HG03354 (cell line): ENCODE data around the gene PPP1R14C.
"Not testable (repeated sequence)": the region's sequence is repeated elsewhere in the genome, so short reads cannot be mapped to it uniquely, and the experiment has no call there.

ENCODE experiments used
- ATAC-seq: cut with Tn5 transposase; IDR thresholded peaks from one replicate; pipeline ENCODE4 v1.9.1; 2021; ENCODE audit warnings: mild to moderate bottlenecking; ENCODE audit not compliant: unreplicated experiment, poor library complexity, severe bottlenecking

Gene PPP1R14C

DNA sequence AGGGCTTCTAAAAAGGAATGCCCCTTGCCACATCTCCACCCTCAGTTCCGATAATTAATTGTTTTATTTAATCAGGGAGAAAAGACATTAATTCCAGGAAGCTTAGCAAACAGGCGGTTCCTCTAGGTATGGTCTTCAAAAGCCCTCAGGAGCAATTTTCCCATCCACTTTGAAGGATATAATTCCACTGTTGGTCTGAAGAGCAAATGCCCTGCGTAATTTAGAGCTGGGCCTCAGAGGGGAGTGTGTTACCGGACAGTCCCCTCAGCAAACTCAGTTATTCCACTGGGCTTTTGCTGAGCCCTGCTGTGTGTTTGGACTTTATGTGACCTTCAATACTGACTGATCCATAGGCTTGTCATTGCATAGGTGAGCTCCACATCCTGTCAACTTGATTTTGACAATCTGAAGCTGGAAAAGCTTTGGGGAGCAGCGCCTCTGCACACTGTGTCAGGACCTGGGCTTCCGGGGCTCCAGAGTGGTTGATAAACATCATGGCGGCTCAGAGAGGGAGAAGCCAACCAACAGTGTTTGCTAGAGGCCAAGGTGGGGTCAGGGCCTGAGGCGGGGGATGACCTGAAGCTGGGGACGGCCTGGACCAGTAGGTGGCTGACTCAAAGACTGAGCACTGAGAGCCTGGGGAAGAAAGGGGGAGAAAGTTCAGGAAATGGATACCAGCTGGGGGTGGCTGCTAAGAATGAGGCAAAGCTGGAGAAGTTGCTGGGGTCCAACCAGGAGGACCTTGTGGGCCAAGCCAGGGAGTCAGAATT lies 43.5 kb downstream of the PPP1R14C start:
- ATAC-seq = no peak

DNA sequence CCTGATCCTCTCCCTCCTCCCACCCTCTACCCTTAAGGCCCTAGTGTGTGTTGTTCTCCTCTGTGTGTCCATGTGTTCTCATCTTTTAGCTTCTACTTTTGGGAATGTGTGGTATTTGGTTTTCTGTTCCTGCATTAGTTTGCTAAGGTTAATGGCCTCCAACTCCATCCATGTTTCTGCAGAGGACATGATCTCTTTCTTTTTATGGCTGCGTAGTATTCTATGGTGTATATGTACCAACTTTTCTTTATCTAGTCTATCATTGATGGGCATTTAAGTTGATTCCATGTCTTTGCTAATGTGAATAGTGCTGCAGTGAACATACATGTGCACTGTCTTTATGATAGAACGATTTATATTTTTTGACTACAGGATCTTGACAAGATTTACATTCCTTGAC lies 44.6 kb downstream of the PPP1R14C start:
- not testable (repeated sequence) for ATAC-seq

DNA sequence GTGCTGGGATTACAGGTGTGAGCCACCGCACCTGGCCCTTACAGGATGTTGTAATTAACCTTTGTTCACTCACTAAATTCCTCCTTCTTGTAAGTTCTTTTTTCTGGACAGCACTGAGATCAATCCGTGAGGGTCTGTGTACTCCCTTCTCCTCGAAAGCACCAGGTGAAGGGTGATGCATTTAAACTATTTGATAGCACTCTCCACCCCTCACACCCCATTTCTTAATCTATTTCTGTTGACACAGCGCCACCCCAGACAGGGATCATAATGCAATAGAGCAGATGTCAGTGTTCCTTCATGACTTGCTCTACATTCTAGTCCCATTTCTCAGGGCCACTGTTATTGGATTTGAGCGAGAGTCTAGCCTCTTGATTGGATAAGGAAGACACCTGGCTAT lies 46.3 kb downstream of the PPP1R14C start:
- ATAC-seq = no peak

DNA sequence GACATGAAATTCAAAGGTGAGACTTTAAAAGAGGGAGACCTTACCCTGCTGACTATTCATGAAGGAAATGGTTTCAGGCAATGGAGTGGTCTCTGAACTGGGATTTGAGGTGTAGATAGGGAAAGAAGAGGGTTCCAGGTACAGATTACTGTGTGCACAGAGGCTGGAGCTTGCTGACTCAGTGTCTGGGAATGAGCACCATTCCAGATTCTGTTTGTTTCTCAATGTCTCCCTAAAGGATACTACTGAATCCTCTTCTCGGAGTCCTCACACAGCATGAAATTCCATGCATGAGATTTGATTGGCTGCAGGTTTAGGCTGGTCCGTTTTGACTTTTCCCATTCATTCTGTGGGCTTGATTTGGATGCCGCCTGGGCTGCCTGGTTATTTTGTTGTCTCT lies 49.0 kb downstream of the PPP1R14C start:
- no peak for ATAC-seq

DNA sequence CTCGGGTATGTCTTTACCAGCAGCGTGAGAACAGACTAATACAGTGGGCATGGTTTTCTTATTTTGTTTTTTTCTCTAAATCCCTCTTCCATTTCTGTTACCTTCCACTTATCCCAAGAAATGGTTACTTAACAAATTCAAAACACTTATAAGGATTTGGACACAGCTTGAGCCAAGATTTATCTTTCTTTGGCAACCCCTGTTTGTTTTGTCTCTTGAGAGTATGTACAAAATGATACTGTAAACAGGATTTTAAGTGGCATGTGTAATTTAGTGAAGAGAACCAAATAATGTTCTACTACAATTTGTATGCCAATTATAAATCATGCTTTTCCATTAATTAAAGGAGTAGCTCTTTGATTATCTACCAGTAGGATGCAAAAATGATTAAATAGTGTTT lies 51.4 kb downstream of the PPP1R14C start:
- ATAC-seq = no peak

DNA sequence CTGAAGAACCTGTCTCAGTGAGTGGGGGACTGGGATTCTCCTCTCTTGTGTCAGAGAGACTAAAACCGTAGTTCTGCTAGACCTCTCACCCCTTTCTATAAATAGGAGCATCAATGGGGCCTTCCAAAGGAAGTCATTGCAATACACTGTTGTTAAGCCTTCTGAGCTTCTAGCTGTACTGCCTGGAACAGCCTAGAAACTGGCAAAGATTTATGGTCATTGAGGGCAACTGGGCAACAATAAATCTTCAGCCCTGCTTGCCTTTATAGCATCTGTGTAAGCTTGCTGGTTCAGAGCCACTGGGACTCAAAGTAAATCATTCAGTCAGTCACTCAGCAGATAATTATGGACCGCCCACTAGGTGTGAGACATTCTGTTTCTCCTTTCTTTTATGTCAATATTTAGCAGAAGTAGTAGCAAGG lies 53.2 kb downstream of the PPP1R14C start:
- ATAC-seq = no peak

DNA sequence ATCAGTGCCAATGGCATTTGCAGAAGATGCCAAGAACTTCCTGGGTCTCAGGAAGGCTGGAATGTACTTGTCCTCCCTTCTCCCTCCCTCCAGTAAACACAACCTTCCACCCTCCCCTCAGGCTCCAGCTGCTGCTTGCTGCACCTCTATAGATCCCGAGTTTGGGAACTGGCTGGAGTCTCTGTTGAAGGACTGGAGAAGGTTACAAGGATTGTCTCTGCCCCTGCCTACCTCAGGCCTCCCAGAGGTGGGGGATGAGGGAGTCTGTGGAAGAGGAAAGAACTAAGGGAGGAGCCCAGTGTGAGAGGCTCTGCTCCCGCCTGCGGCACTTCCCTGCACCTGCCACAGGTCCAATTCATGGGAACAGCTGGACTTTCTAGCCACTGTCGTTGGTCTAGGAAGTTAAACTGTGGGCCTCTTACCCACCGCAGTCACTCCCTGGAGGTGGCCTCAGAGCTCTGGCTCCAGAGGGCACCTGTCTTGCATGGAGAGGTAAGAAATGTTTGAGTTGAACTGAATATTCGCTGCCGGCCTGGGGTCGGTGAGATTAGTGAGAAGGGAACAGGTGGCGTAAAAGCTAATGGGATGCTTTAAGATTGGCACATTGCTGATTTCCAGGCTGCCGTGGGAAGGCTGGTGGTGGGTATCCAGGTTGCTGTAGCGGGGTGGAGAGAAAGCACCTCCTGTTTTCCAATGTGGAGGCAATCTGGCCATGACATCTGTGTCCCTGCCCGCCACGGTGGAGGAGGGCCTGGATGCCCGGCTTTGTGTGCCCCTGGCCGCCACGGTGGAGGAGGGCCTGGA lies 54.3 kb downstream of the PPP1R14C start:
- no peak for ATAC-seq

DNA sequence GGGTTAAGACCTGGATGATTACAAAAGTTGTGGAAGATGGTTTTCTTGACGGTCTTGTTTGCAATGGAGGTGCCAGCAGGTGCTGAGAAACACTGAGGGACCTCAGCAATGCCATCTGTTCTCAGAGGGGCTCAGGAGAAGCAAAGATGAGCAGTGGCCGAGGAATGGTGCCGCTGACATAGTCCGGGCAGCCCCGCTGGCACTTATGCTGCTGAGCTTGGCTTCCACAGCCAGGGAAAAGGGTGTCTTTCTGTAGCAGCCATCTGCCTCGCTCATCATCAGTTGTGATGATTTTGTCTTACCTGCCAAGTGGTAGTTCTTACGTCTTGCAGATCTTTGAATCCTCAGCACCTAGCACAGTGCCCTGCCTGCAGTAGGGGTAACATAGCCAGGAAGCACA lies 55.7 kb downstream of the PPP1R14C start:
- no peak for ATAC-seq

DNA sequence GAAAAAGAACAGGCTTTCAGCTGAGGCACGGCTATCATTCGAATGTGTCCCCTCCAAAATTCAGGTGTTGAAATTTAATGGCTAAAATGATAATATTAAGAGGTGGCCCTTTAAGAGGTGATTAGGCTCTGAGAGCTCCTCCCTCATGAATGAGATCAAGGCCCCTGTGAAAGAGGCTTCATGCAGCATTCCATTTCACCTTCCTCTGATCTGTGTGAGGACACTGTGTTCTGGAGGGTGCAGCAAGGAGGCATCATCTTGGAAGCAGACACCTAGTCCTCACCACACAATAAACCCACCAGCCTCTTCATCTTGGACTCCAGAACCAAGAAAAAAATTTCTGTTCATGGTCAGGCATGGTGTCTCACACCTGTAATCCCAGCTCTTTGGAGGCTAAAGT lies 56.4 kb downstream of the PPP1R14C start:
- ATAC-seq = no peak

DNA sequence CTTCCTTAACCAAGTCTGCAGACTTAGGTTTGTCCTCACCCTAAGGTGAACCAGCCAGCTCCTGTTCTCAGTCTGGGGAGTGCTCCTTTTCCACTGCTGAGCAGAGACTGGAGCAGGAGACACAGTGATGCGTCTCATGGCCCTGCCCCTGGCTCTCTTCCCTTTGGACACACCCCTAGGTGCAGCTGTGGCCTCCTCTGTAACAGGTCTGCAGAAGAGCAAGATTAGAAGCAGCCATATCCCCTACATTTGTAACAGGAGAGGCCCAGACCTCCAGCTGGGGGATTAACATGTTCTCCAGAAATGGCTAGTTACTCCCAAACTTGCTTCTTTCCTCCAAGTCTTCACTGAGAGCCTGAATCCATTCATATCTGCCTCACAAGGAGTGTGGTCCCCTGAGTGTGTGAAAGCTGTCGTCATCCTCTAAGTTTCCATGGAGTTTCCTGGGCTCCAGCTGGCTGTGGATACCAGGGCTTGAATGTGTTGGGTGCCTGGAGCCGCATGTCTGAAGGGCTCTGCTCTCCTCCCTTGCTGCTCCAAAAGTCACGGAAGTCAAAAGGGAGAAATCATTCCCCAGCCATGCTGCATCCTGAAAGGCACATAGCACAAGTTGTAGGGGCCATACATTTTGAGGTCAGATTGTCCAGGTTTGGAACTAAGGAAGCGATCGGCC lies 57.7 kb downstream of the PPP1R14C start:
- no peak for ATAC-seq

DNA sequence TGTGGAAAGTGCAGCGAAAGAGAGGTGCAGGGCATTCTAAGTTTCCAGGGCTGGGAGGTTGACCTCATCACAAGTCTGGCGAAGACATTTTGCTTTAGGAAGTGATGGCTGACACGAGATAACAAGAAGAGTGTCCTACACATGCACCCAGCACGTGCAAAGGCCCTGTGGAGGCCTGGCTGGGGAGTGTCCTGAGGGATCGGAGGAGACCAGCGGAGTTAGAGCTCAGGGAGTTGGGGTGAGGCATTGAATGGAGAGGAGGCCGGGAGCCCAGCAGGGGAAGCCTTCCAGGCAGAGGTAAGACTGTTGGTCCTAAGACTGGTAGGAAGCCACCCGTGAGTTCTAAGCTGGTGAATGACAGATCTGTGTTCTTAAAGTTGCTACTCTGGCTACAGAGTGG lies 58.4 kb downstream of the PPP1R14C start:
- ATAC-seq = no peak

DNA sequence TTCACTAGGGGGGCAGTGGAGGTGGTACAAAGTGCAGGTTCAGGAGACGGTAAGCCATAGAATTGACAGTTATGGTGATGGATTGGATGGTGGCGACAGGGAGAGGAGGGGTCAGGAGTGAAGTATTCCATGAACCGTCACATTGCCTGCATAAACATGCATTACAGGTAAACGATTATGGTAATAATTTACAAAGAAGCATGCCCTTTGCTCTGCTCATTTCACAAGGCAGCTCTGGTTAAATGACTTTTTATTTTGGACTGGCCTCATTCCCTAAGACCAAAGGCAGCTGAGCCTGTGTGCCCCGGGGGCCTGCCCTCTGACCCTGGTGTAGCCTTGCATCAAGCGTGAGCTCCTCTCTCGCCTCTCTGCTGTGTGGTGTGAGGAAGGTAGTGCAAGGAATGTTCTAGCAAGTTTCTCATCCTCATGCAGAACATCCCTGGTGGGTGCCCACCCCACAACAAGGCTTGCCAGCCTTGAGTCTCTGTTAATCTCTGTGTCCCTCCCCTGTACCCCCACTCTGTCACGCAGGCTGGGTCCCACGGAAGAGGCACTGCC lies 59.0 kb downstream of the PPP1R14C start:
- no peak for ATAC-seq

DNA sequence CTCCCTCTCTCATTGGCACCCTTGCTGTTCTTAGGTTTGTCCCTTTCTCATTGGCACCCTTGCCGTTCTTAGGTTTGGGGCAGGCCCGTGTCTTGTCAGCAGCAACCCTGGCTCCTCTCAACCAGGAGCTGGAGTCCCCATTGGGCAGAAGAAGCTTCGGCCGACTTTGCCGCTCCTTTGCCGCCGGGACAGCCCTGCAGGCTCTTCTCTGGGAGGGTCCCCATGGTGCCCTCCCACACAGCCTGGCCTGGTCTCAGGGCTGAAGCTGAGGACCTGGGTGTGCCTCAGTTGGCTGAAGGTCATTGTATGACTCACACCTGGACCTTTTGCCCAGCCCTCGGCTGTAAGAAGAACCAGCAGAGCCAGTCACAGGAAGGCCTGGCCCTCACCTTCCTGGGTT lies 59.6 kb downstream of the PPP1R14C start:
- ATAC-seq = no peak

DNA sequence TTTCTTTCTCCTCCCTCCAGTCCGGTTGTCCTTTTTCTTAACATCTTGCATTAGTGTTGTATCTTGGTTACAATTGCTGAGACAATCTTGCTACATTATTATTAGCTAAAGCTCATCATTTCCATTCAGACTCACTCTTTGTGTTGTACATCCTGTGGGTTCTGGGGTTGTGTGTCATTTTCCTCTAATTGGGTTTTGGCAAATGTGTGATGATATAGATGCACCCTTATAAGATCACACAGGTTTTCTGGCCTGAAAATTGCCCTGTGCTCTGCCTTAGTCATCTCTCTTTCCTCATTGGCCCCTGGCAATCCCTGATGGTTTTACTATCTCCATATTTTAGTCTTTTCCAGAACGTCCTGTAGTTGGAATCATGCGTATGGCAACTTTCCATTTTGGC lies 60.1 kb downstream of the PPP1R14C start:
- no peak for ATAC-seq

DNA sequence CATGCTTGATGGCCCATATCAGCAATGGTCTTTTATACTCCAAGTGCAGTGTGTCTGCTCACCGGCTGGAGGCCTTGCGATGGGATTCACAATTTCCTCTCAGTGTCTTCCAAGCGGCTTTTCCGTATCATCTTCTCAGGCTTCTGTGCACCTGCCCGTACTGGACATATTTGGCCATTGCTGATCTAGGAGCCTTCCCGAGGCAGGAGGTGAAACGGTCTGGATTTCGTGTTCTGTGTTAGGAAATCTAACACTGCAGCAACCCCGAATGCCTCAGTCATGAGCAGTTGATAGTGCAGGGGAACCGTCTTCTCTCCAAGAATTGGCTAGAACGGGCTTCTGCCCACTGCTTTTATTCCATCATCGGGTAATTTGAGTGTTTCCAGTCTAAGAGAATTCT lies 60.5 kb downstream of the PPP1R14C start:
- ATAC-seq = no peak

DNA sequence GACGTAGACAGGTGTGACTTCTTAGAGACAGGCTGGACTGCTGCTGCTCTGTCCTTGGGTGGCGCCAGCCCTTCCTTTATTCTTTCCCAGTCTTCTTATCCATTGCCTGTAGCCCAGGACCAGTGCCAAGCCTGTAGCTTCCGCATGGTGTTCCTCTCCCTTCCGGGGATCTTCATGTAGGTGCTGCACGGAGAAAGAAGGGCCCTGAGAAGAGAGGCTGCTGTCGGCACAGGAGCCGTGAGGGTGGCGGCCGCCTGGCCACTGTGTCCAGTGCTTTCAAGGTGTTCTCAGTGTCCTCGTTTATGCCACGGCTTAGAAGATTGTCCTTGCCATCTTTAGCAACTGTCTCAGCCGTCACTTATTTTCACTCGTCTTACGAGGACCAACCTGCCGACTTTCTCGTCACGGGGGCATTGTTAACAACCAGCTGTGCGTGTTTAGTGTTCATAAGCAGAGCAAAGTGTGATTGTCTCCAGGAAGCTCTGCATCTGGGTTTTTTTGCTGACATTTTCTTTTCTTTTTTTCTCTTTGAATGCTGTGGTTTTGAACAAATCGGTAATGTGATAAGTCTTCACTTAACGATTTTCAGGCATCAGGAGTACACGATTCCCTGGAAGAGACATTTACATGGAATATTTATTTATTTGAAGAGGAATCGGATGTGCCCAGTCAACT lies 61.2 kb downstream of the PPP1R14C start:
- no peak for ATAC-seq

DNA sequence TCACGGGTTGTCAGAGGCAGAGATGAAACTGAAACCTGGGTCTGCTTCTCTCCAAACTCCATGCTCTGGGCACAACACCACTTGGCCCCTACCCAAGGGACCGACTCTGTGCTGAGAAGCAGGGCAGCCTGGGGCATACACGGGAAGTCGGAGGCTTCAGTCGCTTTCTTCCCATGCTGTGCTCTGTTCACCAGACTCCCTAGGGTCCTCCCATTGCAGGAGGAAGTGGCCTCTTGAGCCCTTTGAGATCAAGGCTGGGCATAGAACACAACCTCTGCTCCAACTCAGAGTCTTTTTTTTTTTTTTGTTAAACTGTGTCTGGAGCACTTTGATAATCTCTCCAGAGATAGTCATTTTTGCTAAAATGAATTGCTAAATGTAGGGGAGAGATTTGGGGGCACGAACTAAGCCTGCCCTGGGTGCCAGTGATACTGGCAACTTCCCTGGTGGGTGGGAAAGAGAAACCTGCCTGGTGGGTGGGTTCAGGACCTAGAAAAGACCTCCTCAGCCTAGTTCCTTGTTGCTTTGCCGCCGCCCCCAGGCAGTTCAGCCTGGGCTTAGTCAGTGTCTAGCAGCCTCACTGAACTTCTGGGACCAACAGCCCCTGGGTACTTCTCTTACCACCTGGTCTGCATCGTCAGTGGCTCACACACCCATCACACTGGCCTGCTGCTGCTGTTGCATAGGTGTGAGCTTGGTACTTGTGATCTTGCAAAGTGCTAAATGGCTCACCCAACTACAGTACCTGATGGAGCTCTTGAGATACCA lies 62.0 kb downstream of the PPP1R14C start:
- ATAC-seq = no peak

DNA sequence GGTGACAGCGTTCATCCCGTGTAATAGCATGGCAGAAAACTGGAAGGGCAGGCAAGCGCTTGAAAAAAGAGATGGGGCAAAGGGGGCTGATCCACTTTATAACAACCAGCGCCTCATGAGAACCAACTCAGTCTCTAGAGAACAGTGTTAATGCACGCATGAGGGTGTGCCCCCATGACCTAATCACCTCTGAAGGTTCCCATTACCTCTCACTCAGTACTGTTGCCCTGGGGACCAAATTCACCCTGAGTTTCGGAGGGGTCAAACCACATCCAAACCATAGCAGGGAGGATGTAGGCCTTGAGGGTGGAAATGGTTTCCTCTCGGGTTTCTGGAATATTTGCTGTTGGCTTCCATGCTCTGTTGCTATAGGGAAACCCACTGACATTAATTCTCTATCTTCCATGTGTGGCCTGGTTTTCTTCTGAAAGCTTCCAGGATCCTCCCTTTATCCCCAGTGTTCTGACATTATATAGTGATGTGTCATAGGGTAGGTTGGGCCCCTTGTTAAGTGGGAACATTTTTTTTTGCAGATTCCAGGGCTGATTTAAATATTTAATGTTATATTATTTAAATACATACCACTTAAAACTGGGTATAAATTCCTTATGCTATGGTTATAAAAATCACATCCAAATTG lies 65.2 kb downstream of the PPP1R14C start:
- no peak for ATAC-seq
